Parietal lobe (tissue), 2 donors: ENCODE data around the gene SURF4. TPM values are rescaled to one million over a fixed set of nuclear protein-coding genes. Genes with fewer than 3 reads are reported as not detected.

Source experiments
- small RNA-seq: library from RNA; depleted of rRNA; stranded (forward); fragments of <200 nt; gene quantifications from one replicate; pipeline ENCODE3, GENCODE V24; 2014; ENCODE audit warnings: low replicate concordance
- total RNA-seq: library from RNA; depleted of rRNA; stranded (reverse); fragments of >200 nt; gene quantifications from one replicate; pipeline ENCODE4 v1.2.3, GENCODE V29; 2014

The SURF4 gene
- 66.4 TPM for total RNA-seq

GRCh38 chr9:133375724-133376654 is at the start of gene SURF4, which contains the start of gene STKLD1:
SURF4 (minus strand) TSS chr9:133376060; CDS start chr9:133375969, 91 bp downstream.
STKLD1 (plus strand) TSS chr9:133376366; CDS start chr9:133376474, 108 bp downstream.

GRCh38 chr9:133421615-133422542 is 46.0 kb upstream of the SURF4 start, which contains the start of gene ADAMTS13:
ADAMTS13 (plus strand) TSS chr9:133422367; CDS start chr9:133422444, 77 bp downstream.

DNA sequence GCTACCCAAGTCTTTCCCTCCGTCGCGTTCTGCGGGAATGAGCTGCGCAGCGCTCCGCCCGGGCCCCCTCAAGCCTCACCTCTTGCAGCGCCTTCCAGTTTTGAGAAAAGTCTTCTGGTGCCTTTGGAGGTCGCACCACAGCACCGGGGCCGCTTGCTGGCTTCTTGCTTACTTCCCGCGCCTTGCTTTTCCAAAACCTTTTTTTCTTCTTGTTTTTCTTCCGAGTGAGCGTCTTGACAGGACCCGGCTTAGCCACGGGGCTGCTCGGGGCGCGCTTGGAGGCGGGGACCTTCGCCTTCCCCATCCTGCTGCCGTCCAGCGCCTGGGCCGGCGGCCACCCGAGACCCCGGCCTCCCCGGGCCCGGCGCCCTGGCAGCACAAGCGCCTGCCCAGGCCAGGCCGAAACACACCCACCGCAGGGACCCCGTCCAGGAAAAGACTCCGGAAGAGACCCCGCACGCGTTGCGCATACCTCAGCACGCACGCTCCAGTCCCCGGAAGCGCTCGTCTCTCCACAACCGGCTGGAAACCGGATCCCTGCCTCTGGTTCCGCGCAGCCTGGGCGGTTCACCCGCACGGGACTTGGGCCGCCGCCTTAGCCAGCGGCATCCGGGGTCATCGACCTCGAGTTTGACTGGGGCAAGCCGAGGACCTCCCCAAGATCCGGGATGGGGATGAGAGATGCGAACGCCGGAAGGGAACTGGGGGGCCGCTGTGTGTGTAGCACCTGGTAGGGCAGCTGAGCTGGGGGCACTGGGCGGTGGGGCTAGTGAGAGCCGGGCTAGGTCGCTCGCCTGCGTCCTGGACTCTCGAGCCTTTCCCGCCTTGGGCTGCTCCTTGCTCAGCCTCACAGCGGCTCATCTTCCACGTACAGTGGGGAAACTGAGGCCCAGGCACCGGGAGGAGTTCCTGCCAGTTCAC is 41.9 kb upstream of the SURF4 start, which contains the start of gene REXO4:
REXO4 (minus strand) TSS at position 470 of the 921 bp plus-strand sequence; CDS start at position 304, 166 bp downstream.

GRCh38 chr9:133356391-133357091 is 19.3 kb downstream of the SURF4 start, which contains the start of the genes SURF1 and SURF2:
SURF1 (minus strand) TSS chr9:133356487; CDS start chr9:133356453, 34 bp downstream.
SURF2 (plus strand) TSS chr9:133356550; CDS start chr9:133356593, 43 bp downstream.

GRCh38 chr9:133347985-133348717 is 27.7 kb downstream of the SURF4 start, which contains the start of the genes MED22 and RPL7A:
MED22 (minus strand) TSS chr9:133348131; CDS start chr9:133346662, 1,469 bp downstream.
RPL7A (plus strand) TSS chr9:133348218; CDS start chr9:133348244, 26 bp downstream.

GRCh38 chr9:133335924-133336811 is 39.7 kb downstream of the SURF4 start, which contains the start of gene SURF6:
SURF6 (minus strand) TSS chr9:133336188; CDS start chr9:133336132, 56 bp downstream.

Small RNA genes within 50 kb of the gene (small RNA-seq; reads per million reads assigned to genes)
- gene RF00019 (not detected), gene SNORD24 (not detected), gene SNORD36A (not detected), gene SNORD36B (not detected), gene SNORD36C (not detected)

Other genes with a start within 250 kb of the SURF4 start
- gene GBGT1, start 212.1 kb downstream of the SURF4 start, total RNA-seq: 6.9 TPM
- gene OBP2B, start 166.8 kb downstream of the SURF4 start, total RNA-seq: not detected
- not detected for gene ABO, start 100.9 kb downstream of the SURF4 start, total RNA-seq
- gene SURF6, start 39.9 kb downstream of the SURF4 start, total RNA-seq: 17.5 TPM
- 34.4 TPM for gene MED22, start 27.9 kb downstream of the SURF4 start, total RNA-seq
- 912 TPM for gene RPL7A, start 27.8 kb downstream of the SURF4 start, total RNA-seq
- 10.6 TPM for gene SURF1, start 19.6 kb downstream of the SURF4 start, total RNA-seq
- 14.1 TPM for gene SURF2, start 19.5 kb downstream of the SURF4 start, total RNA-seq
- gene STKLD1, start 306 bp upstream of the SURF4 start, total RNA-seq: 1.6 TPM
- gene REXO4, start 42.0 kb upstream of the SURF4 start, total RNA-seq: 14.7 TPM
- gene ADAMTS13, start 46.3 kb upstream of the SURF4 start, total RNA-seq: 2.5 TPM
- 27.2 TPM for gene CACFD1, start 83.9 kb upstream of the SURF4 start, total RNA-seq
- gene SLC2A6, start 103.0 kb upstream of the SURF4 start, total RNA-seq: 17.2 TPM
- gene MYMK, start 148.9 kb upstream of the SURF4 start, total RNA-seq: not detected
- 3.8 TPM for gene ADAMTSL2, start 158.6 kb upstream of the SURF4 start, total RNA-seq
- 17.2 TPM for gene FAM163B, start 233.3 kb upstream of the SURF4 start, total RNA-seq